CD4-positive, alpha-beta T cell treated with Interleukin-15 for 4 hours (primary cell): ENCODE measurements around the gene VNN1.
"Not testable (repeated sequence)": the region's sequence is repeated elsewhere in the genome, so short reads cannot be mapped to it uniquely, and the experiment has no call there.

Experiments
- DNase-seq: peaks from one replicate; pipeline ENCODE4 v3.0.0-alpha.2; 2020; ENCODE audit warnings: low spot score

Gene VNN1

GRCh38 chr6:132669690-132670291, 44.1 kb downstream of the VNN1 start:
- peak; percentile 28 for DNase-seq

- no peak for DNase-seq
Observed at GRCh38 chr6:132666118-132666517, 47.7 kb downstream of the VNN1 start.

- no peak for DNase-seq
Observed at GRCh38 chr6:132664309-132665034, 49.4 kb downstream of the VNN1 start.

GRCh38 chr6:132663661-132664060, 50.2 kb downstream of the VNN1 start:
- no peak for DNase-seq

GRCh38 chr6:132661906-132662305, 51.9 kb downstream of the VNN1 start:
- no peak for DNase-seq

- no peak for DNase-seq
Observed at GRCh38 chr6:132659082-132659481, 54.8 kb downstream of the VNN1 start, which contains the start of gene TAAR1. TAAR1 (minus strand) TSS chr6:132659182; CDS start chr6:132646003, 13,179 bp downstream.

- no peak for DNase-seq
Observed at GRCh38 chr6:132651062-132651461, 62.8 kb downstream of the VNN1 start.

- no peak for DNase-seq
Observed at GRCh38 chr6:132650429-132650828, 63.4 kb downstream of the VNN1 start.

GRCh38 chr6:132648828-132649227, 65.0 kb downstream of the VNN1 start:
- DNase-seq, result no peak

- DNase-seq, result peak; percentile 12
Observed at GRCh38 chr6:132648356-132648755, 65.5 kb downstream of the VNN1 start.

- DNase-seq, result no peak
Observed at GRCh38 chr6:132643547-132643946, 70.3 kb downstream of the VNN1 start.

- DNase-seq, result not testable (repeated sequence)
Observed at GRCh38 chr6:132637135-132637534, 76.7 kb downstream of the VNN1 start.

GRCh38 chr6:132635906-132636305, 77.9 kb downstream of the VNN1 start:
- DNase-seq, result not testable (repeated sequence)

- DNase-seq, result not testable (repeated sequence)
Observed at GRCh38 chr6:132635288-132635687, 78.6 kb downstream of the VNN1 start.

- DNase-seq, result no peak
Observed at GRCh38 chr6:132634796-132635195, 79.1 kb downstream of the VNN1 start.

- no peak for DNase-seq
Observed at GRCh38 chr6:132633362-132633761, 80.5 kb downstream of the VNN1 start.
